Measurements from ENCODE around the gene ANAPC7.
"Not testable (repeated sequence)": the region's sequence is repeated elsewhere in the genome, so short reads cannot be mapped to it uniquely, and the experiment has no call there.

The ANAPC7 gene
- total RNA-seq: 20.0 to 45.3 reads per million in 2 donors

GRCh38 chr12:110403146-110403975 is at the start of gene ANAPC7:
ANAPC7 (minus strand) TSS chr12:110403708; CDS start chr12:110403627, 81 bp downstream.
- peak; percentile 79 for DNase-seq

GRCh38 chr12:110451263-110451662 is 47.8 kb upstream of the ANAPC7 start:
- no peak for DNase-seq

GRCh38 chr12:110449799-110450497 is 46.4 kb upstream of the ANAPC7 start, which contains the start of gene ARPC3:
ARPC3 (minus strand) TSS chr12:110450337; CDS start chr12:110450260, 77 bp downstream.
- DNase-seq: peak; percentile 90

- no peak for DNase-seq
Measured at GRCh38 chr12:110444455-110444854, 40.9 kb upstream of the ANAPC7 start.

GRCh38 chr12:110436231-110436630 is 32.7 kb upstream of the ANAPC7 start:
- DNase-seq: no peak

- no peak for DNase-seq
Measured at GRCh38 chr12:110431957-110432587, 28.6 kb upstream of the ANAPC7 start.

GRCh38 chr12:110429676-110430075 is 26.2 kb upstream of the ANAPC7 start:
- not testable (repeated sequence) for DNase-seq

GRCh38 chr12:110426406-110426805 is 22.9 kb upstream of the ANAPC7 start:
- DNase-seq: no peak

- DNase-seq: no peak
Measured at GRCh38 chr12:110424237-110424636, 20.7 kb upstream of the ANAPC7 start.

- DNase-seq: no peak
Measured at GRCh38 chr12:110421701-110422100, 18.2 kb upstream of the ANAPC7 start.

GRCh38 chr12:110421159-110421661 is 17.7 kb upstream of the ANAPC7 start:
- no peak for DNase-seq

- DNase-seq: not testable (repeated sequence)
Measured at GRCh38 chr12:110420644-110421043, 17.1 kb upstream of the ANAPC7 start.

- DNase-seq: not testable (repeated sequence)
Measured at GRCh38 chr12:110417113-110417512, 13.6 kb upstream of the ANAPC7 start.

GRCh38 chr12:110410086-110410485 is 6.6 kb upstream of the ANAPC7 start:
- not testable (repeated sequence) for DNase-seq

- not testable (repeated sequence) for DNase-seq
Measured at GRCh38 chr12:110405126-110405662, 1.7 kb upstream of the ANAPC7 start.

GRCh38 chr12:110403976-110404682 is 621 bp upstream of the ANAPC7 start:
- DNase-seq: peak; percentile 66

- no peak for DNase-seq
Measured at GRCh38 chr12:110382683-110383082, 20.8 kb downstream of the ANAPC7 start.

- no peak for DNase-seq
Measured at GRCh38 chr12:110379631-110380030, 23.9 kb downstream of the ANAPC7 start.

GRCh38 chr12:110379197-110379596 is 24.3 kb downstream of the ANAPC7 start:
- DNase-seq: no peak

GRCh38 chr12:110378131-110378790 is 25.2 kb downstream of the ANAPC7 start:
- not testable (repeated sequence) for DNase-seq

GRCh38 chr12:110373962-110374611 is 29.4 kb downstream of the ANAPC7 start:
- DNase-seq: no peak

Measured in T-helper 9 cell (primary cell).